ENCODE results near the gene ANKS1B. TPM values are rescaled to one million over a fixed set of nuclear protein-coding genes. Genes with fewer than 3 reads are reported as not detected.
"Not testable (repeated sequence)": the region's sequence is repeated elsewhere in the genome, so short reads cannot be mapped to it uniquely, and the experiment has no call there.

ANKS1B gene
- total RNA-seq, 6 experiments from 2014 or later = 0.31 to 0.66 (median 0.37) TPM

GRCh38 chr12:98847242-98847641 lies 1137.5 kb downstream of the ANKS1B start:
- H3K4me3 Mint-ChIP-seq = no peak overlapping the region
- no peak for TF ChIP-seq CTCF (IDR thresholded peaks at IDR 0.05)
- H3K27me3 Mint-ChIP-seq (ENCODE audit: insufficient read depth) = peaks cover 3% of the 10 kb centered on the region
- DNase-seq = no peak
- H3K36me3 Mint-ChIP-seq (ENCODE audit: low read depth) = no peaks in the 10 kb centered on the region
- H3K9me3 Mint-ChIP-seq = no peaks in the 10 kb centered on the region
- H3K27ac Mint-ChIP-seq = no peak overlapping the region
- no peaks in the 10 kb centered on the region for H3K4me1 Mint-ChIP-seq (ENCODE audit: low read depth)

- DNase-seq = no peak
Measured at GRCh38 chr12:98845957-98846356, 1138.8 kb downstream of the ANKS1B start.

GRCh38 chr12:98840325-98840724 lies 1144.4 kb downstream of the ANKS1B start:
- Mint-ChIP-seq H3K9me3 (no peaks in the 10 kb centered on the region), H3K4me1 (ENCODE audit: low read depth) (peaks cover 6% of the 10 kb centered on the region; the same call in 1 of the 2 replicates), H3K4me3 (no peak overlapping the region), H3K27me3 (ENCODE audit: insufficient read depth) (peaks cover 3% of the 10 kb centered on the region), H3K27ac (no peak overlapping the region), H3K36me3 (ENCODE audit: low read depth) (no peaks in the 10 kb centered on the region)
- no peak for TF ChIP-seq CTCF (IDR thresholded peaks at IDR 0.05)
- no peak for DNase-seq

More at GRCh38 chr12:98845957-98846356, 1138.8 kb downstream of the ANKS1B start:
- Mint-ChIP-seq H3K27ac (no peak overlapping the region), H3K36me3 (ENCODE audit: low read depth) (no peaks in the 10 kb centered on the region), H3K4me1 (ENCODE audit: low read depth) (no peaks in the 10 kb centered on the region), H3K27me3 (ENCODE audit: insufficient read depth) (no peaks in the 10 kb centered on the region; the same call in 1 of the 2 replicates), H3K4me3 (no peak overlapping the region), H3K9me3 (no peaks in the 10 kb centered on the region)
- TF ChIP-seq CTCF (IDR thresholded peaks at IDR 0.05) = no peak

GRCh38 chr12:98838231-98838647 lies 1146.5 kb downstream of the ANKS1B start:
- DNase-seq = no peak
- TF ChIP-seq CTCF (IDR thresholded peaks at IDR 0.05) = peak; percentile 74
- Mint-ChIP-seq H3K27ac (no peak overlapping the region), H3K4me3 (no peak overlapping the region), H3K36me3 (ENCODE audit: low read depth) (no peaks in the 10 kb centered on the region), H3K4me1 (ENCODE audit: low read depth) (peaks cover 6% of the 10 kb centered on the region; the same call in 1 of the 2 replicates), H3K9me3 (no peaks in the 10 kb centered on the region), H3K27me3 (ENCODE audit: insufficient read depth) (peaks cover 3% of the 10 kb centered on the region)

GRCh38 chr12:98837134-98837752 lies 1147.5 kb downstream of the ANKS1B start:
- H3K36me3 Mint-ChIP-seq (ENCODE audit: low read depth); H3K9me3 Mint-ChIP-seq; H3K27me3 Mint-ChIP-seq (ENCODE audit: insufficient read depth); H3K4me1 Mint-ChIP-seq (ENCODE audit: low read depth); H3K27ac Mint-ChIP-seq; H3K4me3 Mint-ChIP-seq; DNase-seq: not testable (repeated sequence)

- no peaks in the 10 kb centered on the region for H3K9me3 Mint-ChIP-seq
- H3K36me3 Mint-ChIP-seq (ENCODE audit: low read depth) = no peaks in the 10 kb centered on the region
- H3K4me1 Mint-ChIP-seq (ENCODE audit: low read depth) = peaks cover 18% of the 10 kb centered on the region; the same call in 1 of the 2 replicates
- DNase-seq = no peak
- TF ChIP-seq CTCF (IDR thresholded peaks at IDR 0.05) = no peak
- H3K27ac Mint-ChIP-seq = no peak overlapping the region
- no peaks in the 10 kb centered on the region; the same call in none of the 2 replicates for H3K27me3 Mint-ChIP-seq (ENCODE audit: insufficient read depth)
- H3K4me3 Mint-ChIP-seq = no peak overlapping the region
Measured at GRCh38 chr12:98830657-98831056, 1154.1 kb downstream of the ANKS1B start.
